HS-5 (cell line): ENCODE measurements around the gene CTSG.
"Not testable (repeated sequence)": the region's sequence is repeated elsewhere in the genome, so short reads cannot be mapped to it uniquely, and the experiment has no call there.

Experiments used
- DNase-seq: peaks from one replicate; pipeline ENCODE4 v3.0.0-alpha.2; 2012; ENCODE audit warnings: low read depth

The CTSG gene, protein sequence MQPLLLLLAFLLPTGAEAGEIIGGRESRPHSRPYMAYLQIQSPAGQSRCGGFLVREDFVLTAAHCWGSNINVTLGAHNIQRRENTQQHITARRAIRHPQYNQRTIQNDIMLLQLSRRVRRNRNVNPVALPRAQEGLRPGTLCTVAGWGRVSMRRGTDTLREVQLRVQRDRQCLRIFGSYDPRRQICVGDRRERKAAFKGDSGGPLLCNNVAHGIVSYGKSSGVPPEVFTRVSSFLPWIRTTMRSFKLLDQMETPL

DNA sequence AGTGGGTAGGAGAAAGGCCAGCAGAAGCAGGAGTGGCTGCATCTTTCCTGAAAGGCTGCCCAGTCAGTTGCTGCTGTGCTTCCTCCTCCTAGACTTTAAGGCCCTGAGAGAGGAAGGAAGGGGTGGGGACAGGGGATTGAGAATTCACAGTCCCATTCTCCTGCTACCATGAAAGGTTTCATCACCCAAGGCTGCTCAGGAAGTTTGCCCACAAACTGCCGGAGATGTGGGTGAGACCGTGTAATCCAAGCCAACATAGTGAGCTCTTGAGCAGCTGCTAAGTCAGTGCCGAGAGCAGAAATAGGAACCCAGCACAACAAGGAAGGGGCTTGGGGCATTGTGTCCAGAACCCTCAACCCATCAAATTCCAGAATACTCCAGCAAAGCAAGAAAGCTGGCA, at the start of gene CTSG:
Gene CTSG (minus strand): TSS at position 69 of the 400 bp plus-strand sequence. CDS start 27 bp downstream, at position 42.
- no peak for DNase-seq

DNA sequence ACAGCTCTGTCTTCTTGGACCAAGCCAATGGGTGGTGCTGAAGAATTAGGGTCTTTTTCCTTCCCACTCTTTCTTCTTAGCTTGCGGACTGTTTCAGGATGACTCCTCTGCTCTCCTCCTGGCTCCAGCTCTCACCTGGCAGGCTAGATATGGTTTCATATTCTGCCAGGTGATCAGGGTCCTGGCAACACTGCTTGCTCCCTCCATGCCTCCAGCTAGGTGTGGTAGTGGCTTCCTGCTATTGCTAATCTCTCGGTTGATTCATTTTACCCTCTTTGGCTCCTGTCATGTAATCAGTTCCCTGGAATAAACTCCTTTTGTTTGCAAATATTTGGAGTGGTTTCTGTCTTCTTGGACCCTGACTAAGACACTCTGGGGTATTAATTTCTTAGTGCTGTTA, 37.7 kb upstream of the CTSG start:
- no peak for DNase-seq

DNA sequence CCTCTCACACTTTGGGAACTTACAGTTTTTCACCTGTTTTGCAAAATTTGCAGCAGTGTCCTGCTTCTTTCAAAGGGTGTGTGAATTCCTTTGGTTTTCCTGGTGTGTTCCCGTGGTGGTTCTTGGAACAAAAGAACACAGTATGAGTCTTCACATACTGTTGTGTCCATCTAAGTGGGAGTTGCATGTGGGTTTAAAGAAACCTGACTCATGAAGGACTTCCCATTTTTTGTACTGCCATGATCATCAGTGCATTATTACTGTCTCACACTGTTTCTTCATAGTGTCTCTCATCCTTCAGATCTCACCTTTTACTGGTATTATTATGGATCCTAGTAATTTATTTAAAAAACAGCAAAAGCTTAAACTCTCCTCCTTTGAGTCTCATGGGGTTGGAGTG, 37.2 kb upstream of the CTSG start:
- DNase-seq: no peak

DNA sequence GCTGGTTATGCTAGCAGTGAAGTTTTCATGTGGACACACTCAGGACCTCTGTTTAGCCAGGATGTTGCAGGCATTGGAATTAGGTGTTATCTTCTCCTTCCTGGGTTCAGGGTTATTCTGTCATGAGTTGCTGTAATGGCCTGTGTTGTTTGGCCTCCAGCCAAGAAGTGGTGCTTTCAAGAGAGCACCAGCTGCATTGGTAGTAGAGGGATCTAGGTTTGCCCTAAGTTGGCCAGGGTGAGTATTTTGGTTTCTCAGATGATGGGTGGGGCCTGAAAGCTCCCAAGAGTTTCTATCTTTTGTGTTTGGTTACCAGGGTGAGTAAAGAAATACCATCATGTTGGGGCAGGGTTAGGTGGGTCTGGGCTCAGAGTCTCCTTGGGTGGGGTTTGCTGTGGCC, 36.1 kb upstream of the CTSG start:
- no peak for DNase-seq

DNA sequence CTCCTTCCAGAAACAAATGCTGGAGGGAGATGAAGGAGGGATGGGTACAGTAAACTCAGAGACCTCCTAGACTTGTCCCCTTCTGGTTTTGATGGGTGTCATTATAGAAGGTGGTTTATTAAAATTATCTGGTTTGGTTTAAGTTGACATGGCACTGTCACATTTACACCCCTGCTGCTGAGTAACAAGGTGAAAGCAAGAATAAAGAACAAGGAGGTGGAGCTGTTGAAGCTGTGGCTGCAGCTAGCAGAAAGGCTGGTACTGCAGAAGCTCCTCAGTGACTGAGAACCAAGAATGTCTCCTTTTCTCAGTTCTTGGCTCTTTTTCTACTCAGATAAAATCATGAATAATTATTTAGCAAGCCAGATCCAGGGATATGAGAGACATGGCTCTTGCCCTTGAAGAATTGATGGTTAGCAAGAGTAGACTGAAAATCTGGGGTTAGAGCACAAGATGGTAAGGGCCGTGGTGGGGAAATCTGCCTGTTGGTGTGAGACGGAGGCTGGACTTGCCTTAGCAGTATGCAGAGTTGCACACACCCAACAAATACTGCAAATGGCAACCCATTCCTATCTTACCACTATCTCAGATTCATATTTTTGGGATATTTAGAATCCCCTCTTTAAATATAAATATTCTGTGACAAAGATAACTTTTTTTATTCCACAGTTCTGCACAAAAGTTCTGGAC, 33.8 kb upstream of the CTSG start, which contains the start of gene GZMH:
Gene GZMH (minus strand): TSS at position 31 of the 690 bp plus-strand sequence. CDS start 72 bp downstream, outside the sequence.
- no peak for DNase-seq

DNA sequence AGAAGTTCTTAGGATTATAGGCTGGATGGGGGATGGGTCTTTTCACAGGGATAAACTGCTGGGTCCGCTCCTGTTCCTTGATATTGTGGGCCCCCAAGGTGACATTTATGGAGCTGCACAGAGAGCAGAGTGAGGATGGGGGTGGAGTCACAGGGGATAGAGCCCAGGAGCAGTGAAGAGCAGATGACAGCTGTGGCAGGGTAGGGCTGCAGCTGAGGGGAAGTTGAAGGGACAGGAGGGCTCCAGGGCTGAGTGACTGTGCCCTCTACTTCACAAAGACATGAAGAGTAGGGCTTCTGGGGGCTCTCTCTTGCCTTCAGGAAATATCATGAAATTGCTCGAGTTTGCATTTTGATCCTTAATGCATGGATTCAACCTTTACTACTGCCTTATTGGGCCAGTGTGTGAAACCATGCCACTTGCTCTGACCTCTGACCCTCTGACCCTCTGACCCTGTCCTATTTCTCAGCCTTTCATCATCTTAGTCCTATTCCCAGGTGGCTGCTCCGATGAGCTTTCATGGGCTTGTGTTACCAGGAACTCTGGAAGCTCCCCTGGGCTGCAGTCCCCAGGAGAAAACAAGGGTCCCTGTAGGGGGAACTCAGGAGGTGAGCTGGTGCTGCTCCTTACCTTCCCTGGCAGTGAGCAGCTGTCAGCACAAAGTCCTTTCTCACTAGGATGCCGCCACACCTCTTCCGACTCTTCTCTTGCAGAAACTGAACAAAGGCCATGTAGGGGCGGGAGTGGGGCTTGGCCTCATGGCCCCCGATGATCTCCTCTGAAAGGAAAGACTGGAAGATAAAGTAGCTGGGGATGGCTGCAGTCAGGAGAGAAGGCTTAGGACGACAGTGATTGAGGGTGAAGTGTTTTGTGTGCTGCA, 31.8 kb upstream of the CTSG start:
- no peak for DNase-seq

DNA sequence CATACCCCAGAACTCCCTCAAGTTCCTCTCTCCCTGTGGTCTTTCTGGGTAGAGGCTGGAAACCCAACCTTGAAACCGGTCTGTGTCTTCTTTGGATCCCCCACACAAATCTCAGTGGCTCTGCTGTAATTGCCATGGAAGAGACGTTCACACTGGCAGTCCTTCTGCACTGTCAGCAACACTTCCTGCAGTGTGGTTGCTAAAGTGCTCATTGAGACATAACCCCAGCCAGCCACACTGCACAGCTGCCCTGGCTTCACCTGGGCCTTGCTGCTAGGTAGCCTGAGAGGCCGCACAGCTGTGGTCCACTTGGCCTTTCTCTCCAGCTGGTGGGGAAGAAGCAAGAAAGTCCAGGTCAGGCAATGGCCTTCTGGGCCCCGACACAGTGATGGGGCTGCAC, 31.0 kb upstream of the CTSG start:
- DNase-seq: no peak

DNA sequence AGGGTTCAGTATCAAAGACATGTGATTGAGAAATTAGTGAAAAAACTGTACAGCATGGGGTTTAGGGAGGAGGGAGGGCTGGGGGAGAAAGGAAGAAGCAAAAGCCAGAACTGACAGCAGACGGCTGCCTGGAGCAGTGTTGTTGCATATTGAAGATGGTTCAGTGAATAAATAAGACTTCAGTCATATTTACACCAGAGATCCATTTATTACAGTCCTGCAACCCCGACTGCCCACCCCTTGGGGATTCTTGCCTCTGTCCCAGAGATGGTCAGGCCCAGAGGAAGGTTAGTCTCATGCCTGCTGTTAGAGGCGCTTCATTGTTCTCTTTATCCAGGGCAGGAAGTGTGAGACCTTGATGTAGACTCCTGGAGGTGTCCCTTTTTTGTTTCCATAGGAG, 30.2 kb upstream of the CTSG start:
- no peak for DNase-seq

DNA sequence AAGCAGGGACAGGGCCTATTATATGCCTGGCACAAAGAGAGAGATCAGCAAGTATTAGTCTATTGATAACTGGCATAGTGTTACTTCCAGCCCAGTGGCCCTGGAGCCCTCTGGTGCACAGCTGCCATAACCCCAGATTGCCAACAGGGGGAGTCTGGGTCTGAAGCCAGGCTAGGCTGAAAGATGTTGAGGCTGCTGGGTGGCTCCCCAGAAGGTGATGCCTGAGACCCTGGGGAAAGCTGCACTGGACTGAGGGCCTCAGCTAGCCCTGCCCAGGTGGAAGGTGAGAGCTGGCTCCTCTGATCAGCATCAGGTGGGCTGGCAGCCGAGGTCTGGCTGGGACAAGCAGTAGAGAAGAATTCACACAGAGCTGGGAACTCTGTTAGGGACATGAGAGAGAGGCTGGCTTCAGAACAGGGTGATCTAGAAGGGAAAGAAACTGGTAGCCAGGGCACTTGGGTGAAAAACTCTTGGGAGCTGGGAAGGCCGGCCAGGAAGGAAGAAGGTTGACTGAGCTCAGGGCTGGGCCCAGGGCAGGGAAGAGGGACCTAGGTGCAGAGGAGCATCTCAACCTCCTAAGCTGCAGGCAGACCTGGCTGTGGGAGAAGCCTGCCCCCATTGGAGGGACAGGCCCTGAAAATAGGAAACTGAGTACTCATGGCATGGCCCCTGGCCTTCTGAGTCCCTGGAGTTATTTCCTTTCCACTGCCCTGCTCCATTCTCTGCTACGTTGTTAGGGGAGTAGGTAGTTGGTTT, 29.6 kb upstream of the CTSG start:
- DNase-seq: no peak

DNA sequence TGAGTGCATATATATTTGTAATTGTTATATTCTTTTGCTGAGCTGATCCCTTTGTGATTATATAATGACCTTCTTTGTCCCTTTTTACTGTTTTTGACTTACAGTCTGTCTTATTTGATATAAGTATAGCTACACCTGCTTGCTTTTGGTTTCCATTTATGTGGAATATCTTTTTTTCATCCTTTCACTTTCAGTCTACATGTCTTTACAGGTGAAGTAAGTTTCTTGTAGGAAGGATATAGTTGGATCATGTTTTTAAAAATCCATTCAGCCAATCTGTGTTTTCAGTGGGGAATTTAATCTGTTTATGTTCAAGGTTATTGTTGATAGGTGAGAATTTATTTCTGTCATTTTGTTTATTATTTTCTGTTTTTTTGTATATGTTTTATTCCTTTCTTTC, 21.4 kb upstream of the CTSG start:
- DNase-seq: no peak

DNA sequence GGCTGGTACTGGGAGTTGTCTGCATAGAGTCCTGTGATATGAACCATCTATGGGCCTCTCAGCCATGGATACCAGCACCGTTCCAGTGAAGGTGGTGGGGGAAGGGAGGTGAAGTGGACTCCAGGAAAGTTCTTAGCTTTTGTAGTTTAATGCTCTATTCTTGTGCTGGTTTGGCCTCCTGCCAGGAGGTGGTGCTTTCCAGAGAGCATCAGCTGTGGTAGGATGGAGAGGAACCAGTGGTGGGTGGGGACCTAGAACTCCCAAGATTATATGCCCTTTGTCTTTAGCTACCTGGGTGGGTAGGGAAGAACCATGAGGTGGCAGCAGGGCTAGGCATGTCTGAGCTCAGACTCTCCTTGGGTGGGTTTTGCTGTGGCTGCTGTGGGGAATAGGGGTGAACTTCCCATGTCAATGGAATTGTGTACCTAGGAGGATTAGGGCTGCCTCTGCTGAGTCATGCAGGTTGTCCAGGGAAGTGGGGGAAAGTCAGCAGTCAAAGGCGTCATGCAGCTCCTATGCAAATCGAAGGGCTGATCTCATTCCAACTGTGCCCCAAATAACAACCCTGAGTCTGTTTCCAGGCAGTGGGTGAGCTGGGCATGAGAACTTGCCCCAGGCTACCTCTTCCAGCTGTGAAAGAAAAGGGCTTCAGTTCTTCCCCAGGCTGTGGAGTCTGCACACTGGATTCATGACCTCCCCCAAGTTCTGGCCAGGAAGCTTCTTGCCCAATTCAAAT, 19.2 kb upstream of the CTSG start:
- DNase-seq: no peak

DNA sequence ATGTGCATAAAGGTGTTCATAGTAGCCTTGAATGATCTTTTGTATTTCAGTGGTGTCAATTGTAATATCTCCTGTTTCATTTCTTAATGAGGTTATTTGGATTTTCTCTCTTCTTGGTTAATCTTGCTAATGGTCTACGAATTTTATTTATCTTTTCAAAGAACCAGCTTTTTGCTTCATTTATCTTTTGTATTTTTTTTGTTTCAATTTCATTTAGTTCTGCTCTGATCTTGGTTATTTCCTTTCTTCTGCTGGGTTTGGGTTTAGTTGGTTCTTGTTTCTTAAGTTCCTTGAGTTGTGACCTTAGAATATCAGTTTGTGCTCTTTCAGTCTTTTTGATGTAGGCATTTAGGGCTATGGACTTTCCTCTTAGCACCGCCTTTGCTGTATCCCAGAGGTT, 15.0 kb upstream of the CTSG start:
- not testable (repeated sequence) for DNase-seq

DNA sequence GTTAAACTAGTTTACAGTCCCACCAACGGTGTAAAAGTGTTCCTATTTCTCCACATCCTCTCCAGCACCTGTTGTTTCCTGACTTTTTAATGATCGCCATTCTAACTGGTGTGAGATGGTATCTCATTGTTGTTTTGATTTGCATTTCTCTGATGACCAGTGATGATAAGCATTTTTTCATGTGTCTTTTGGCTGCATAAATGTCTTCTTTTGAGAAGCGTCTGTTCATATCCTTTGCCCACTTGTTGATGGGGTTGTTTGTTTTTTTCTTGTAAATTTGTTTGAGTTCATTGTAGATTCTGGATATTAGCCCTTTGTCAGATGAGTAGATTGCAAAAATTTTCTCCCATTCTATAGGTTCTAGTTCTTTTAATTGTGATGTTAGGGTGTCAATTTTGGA, 8.4 kb upstream of the CTSG start:
- not testable (repeated sequence) for DNase-seq

DNA sequence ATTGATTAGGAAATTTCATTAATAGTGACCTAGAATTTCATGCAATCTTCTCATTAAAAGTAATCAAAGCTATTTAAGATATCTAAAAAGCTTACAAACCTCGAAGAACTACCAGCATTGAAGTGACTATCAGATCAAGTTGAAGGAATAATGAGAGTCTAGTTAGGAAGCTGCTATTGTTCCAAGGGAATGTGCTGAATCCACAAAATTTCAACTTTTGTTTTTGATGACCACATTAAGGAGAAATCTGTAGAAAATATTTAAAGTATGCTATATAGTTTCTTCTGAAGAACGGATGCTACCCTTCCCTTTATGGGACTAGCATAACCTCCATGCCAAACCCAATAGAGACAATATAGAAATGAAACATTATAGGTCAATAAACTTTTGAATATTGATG, 2.5 kb upstream of the CTSG start:
- DNase-seq: no peak

DNA sequence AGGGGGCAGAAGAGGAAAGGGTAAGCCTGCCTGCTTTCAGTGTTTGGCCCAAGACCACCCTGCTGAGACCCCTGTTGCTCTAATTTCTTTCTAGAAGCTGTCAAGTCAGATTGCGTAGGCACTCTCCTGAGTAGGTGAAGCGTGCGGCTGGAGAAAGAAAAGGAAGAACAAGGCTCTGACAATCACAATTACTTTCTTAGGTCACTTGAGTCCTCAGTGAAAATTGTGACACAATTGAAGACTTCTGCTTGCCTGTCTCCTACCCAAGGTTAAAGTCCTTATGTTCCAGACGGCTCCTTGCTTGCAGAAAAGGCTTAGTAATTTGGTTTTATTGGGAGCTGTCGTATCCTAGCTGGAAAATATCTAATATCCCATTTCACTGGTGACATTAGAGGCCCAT, 721 bp upstream of the CTSG start:
- DNase-seq: no peak

DNA sequence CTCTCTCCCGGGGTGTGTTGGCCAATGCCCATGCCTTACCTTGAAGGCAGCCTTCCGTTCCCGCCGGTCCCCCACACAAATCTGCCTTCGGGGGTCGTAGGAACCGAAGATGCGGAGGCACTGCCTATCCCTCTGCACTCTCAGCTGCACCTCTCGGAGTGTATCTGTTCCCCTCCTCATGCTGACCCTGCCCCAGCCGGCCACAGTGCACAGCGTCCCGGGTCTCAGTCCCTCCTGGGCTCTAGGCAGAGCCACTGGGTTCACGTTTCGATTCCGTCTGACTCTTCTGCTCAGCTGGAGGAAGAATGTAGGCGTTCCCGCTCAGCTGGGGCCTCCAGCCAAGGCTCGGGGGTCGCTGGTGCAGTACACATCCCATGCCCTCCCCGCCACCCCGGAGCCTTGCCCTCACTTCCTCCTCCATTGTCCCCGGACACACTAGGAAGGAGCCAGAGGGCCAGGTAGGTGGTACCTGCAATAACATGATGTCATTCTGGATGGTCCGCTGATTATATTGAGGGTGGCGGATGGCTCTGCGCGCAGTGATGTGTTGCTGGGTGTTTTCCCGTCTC, 1.8 kb downstream of the CTSG start:
- DNase-seq: no peak

DNA sequence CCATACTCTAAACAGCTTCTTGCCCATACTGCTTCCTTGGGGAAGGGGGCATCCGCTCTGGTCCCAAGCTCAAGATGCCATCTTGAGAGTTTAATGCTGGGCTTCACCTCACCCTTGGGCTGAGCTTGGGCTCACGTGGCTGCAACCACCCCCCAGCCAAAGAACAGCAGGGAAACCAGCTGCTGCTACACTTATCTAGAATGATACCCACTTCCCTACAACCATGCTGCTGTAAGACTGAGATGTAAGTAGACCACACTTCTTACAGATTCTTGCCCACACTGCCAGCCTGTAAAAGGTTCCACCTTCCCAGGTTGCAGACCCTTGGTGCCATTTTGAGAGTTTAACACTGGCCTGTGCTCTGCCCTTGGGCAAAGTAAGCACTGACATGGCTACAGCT, 9.7 kb downstream of the CTSG start:
- no peak for DNase-seq

DNA sequence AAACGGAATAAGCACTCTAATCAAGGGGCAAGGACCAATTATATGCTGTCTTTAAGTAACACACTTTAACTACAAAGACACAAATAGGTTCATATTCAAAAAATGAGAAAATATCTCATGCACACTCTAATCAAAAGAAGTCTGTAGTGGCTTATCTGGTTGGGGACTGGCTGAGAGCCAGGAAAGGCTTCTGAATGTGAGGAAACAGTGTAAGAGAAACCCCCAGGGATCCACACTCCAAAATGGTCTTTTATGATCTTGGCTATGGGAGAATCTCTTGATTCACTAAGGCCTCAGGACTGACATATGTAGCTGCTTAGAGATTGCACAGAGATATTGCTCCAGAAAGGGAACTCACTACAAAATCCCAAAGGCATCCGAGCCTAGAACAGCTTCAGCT, 10.3 kb downstream of the CTSG start:
- no peak for DNase-seq

DNA sequence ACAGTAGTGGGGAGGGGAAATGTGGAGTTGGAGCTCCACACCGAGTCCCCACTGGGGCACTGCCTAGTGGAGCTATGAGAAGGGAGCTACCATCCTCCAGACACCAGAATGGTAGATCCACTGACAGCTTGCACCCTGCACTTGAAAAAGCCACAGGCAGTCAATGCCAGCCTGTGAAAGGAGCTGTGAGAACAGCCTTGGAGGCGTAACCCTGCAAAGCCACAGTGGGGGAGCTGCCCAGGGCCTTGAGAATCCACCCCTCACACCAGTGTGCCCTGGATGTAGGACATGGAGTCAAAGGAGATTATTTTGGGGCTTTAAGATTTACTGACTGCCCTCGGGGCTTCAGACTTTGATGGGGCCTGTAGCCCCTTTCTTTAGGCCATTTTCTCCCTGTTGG, 12.5 kb downstream of the CTSG start:
- no peak for DNase-seq

DNA sequence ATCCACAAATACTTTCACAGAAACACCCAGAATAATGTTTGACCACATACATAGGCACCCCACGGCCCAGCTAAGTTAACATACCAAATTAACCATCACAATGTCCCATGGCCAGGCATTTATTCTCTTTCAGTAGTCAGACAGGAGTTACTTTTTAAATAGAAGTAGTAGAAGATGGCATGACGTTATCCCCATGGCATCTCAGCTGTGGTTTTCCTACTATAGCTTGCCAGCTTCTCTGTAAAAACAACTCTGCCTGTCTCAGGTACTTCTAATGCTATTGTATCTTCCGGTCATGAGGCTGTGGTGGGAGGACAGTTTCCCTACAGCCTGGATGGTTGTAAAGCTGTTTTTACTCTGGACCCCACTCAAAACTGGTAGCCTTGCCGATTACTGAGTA, 19.3 kb downstream of the CTSG start:
- peak; percentile 9 for DNase-seq

DNA sequence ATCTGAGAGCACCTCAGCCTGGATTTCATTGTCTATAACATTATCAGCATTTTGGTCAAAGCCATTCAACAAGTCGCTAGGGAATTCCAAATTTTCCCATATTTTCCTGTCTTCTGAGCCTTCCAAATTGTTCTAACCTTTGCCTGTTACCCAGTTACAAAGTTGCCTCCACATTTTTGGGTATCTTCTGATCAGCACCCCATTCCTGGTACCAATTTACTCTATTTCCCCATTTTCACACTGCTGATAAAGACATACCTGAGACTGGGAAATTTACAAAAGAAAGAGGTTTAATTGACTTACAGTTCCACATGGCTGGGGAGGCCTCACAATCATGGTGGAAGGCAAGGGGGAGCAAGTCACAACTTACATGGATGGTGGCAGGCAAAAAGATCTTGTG, 27.0 kb downstream of the CTSG start:
- not testable (repeated sequence) for DNase-seq
